ENCODE results near the gene FN3K. TPM values are rescaled to one million over a fixed set of nuclear protein-coding genes. Genes with fewer than 3 reads are reported as not detected.
"Not testable (repeated sequence)": the region's sequence is repeated elsewhere in the genome, so short reads cannot be mapped to it uniquely, and the experiment has no call there.

Gene FN3K
- total RNA-seq, 2 experiments from 2014 or later, result 1.7 to 1.9 TPM

DNA sequence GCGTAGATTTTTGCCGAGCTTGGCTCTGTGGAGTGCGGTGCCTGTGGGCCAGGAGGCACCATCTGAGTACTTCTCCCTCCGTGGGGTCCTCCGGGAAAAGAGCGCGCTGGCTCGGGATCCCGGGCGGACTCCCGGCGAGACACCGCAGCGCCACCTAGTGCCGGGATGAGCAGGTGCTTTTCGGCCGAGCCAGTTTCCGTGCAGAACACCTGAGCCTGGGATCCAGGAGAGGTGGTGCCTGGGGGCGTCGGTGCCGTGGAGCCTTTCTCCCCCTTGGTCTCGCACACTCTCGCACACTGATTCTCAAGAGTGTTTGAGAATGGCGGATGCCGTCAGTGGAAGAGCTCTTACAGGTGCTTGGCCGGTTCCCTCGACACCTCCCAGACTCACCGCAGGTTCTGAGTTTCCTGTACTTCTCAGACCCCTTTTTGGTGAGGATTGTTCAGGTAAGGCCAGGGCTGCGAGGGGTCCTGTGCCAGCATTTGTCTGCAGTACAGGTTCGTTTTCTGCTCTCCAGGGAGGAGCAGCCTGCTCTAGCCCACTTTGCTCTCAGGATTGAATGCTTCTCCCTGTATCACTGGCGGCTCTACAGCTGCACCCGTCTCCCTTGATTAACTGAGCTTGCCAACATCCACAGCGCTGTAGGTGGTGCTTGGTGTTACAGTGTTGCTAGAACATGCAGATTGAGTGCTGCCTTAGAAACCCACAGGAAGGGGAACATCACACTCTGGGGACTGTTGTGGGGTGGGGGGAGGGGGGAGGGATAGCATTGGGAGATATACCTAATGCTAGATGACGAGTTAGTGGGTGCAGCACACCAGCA, 39.8 kb downstream of the FN3K start:
- peaks cover 28% of the 10 kb centered on the region for H3K36me3 Mint-ChIP-seq (ENCODE audit: low read depth)
- peaks cover 32% of the 10 kb centered on the region for H3K4me1 Mint-ChIP-seq (ENCODE audit: low read depth)
- H3K27ac Mint-ChIP-seq, result peak overlapping the region; percentile 84
- POLR2A ChIA-PET, result no interaction called here
- peak; percentile 56 for DNase-seq
- peak; percentile 74 for ATAC-seq
- H3K27me3 Mint-ChIP-seq (ENCODE audit: low read depth), result no peaks in the 10 kb centered on the region
- peak overlapping the region; percentile 51 for H3K4me3 Mint-ChIP-seq
- CTCF ChIA-PET, result interaction anchor here (0.7 to 3.2 kb wide), 10 partner anchors 9 to 426 kb away, joined by 3 to 18 read pairs (median 4); no protein-coding TSS in a partner anchor
- no peaks in the 10 kb centered on the region for H3K9me3 Mint-ChIP-seq (ENCODE audit: insufficient read depth)

DNA sequence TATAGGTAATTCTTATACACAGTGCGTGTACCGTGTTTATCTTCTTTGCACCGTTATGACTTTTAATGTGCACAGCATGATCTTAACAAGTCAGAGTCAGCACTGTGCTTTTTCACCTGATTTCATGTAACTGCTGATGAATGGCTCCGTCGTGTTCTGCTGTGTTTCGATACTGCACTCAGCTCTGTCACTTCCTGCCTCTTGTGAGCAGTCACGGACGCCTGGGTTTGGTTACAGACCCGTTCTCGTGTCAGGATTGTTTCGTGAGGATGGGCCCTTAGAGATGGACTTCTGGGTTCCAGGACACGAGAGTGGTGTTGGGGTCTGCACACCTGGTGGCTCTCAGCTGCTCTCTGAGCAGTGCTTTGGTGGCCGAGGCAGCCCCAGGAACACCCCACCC, 41.0 kb downstream of the FN3K start:
- ATAC-seq, result peak; percentile 60
- Mint-ChIP-seq H3K27ac (peak overlapping the region; percentile 80), H3K9me3 (ENCODE audit: insufficient read depth) (no peaks in the 10 kb centered on the region), H3K27me3 (ENCODE audit: low read depth) (no peaks in the 10 kb centered on the region), H3K36me3 (ENCODE audit: low read depth) (peaks cover 24% of the 10 kb centered on the region), H3K4me3 (no peak overlapping the region), H3K4me1 (ENCODE audit: low read depth) (peaks cover 32% of the 10 kb centered on the region)
- POLR2A ChIA-PET, result no interaction called here
- CTCF ChIA-PET, result interaction anchor here (1.6 to 3.2 kb wide), 3 partner anchors 8 to 141 kb away, joined by 4 to 18 read pairs (median 5); no protein-coding TSS in a partner anchor
- DNase-seq, result peak; percentile 58

DNA sequence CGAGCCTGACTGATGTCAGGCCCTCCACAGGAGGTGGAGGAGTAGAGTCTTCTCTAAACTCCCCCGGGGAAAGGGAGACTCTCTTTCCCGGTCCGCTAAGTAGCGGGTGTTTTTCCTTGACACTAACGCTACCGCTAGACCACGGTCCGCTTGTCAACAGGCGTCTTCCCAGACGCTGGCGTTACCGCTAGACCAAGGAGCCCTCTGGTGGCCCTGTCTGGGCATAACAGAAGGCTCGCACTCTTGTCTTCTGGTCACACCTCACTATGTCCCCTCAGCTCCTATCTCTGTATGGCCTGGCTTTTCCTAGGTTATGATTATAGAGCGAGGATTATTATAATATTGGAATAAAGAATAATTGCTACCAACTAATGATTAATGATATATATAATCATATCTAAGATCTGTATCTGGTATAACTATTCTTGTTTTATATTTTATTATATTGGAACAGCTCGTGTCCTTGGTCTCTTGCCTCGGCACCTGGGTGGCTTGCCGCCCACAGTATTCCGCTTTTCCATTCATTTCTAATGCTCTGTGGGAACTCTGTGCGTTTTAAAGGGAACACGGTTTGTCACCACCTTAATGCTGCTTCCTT, 42.5 kb downstream of the FN3K start:
- H3K4me3 Mint-ChIP-seq; ATAC-seq; H3K9me3 Mint-ChIP-seq (ENCODE audit: insufficient read depth); DNase-seq; H3K27me3 Mint-ChIP-seq (ENCODE audit: low read depth); H3K27ac Mint-ChIP-seq; POLR2A ChIA-PET: not testable (repeated sequence)
- H3K4me1 Mint-ChIP-seq (ENCODE audit: low read depth), result peaks cover 41% of the 10 kb centered on the region
- CTCF ChIA-PET, result interaction anchor here (0.8 to 0.9 kb wide), 2 partner anchors 109 to 422 kb away, joined by 4 read pairs; no protein-coding TSS in a partner anchor
- peaks cover 16% of the 10 kb centered on the region for H3K36me3 Mint-ChIP-seq (ENCODE audit: low read depth)

DNA sequence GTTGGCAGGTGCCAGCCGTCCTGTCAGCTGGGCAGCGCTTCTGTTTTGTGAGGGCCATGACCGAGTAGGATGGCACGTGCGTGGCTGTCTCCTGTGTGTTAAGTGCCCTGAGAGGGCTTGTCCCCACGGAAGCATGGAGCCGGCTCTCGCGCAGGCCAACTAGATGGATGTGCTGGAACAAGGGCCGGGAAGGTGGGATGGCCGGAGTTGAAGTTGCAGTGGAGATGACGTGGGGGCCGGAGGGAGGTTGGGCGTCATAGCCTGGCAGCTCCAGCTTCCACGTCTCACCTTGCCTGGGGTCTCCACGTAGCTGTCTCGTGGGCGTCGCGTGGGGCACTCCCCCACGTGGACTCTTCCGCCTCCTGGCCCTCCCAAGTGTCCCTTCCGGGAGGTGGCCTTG, 44.1 kb downstream of the FN3K start:
- ATAC-seq (no peak), DNase-seq (no peak)
- Mint-ChIP-seq H3K9me3 (ENCODE audit: insufficient read depth) (no peaks in the 10 kb centered on the region), H3K4me1 (ENCODE audit: low read depth) (peaks cover 44% of the 10 kb centered on the region), H3K36me3 (ENCODE audit: low read depth) (peaks cover 13% of the 10 kb centered on the region), H3K27me3 (ENCODE audit: low read depth) (no peaks in the 10 kb centered on the region), H3K27ac (no peak overlapping the region), H3K4me3 (no peak overlapping the region)
- ChIA-PET CTCF (interaction anchor here (1.0 to 3.8 kb wide), 5 partner anchors 84 to 423 kb away, joined by 3 to 24 read pairs (median 5); no protein-coding TSS in a partner anchor), POLR2A (no interaction called here)

- Mint-ChIP-seq H3K36me3 (ENCODE audit: low read depth) (peaks cover 13% of the 10 kb centered on the region), H3K27me3 (ENCODE audit: low read depth) (no peaks in the 10 kb centered on the region), H3K9me3 (ENCODE audit: insufficient read depth) (no peaks in the 10 kb centered on the region), H3K27ac (no peak overlapping the region), H3K4me1 (ENCODE audit: low read depth) (peaks cover 37% of the 10 kb centered on the region), H3K4me3 (no peak overlapping the region)
- DNase-seq (no peak), ATAC-seq (no peak)
- CTCF ChIA-PET, result interaction anchor here (0.7 to 3.8 kb wide), 8 partner anchors 15 to 426 kb away, joined by 3 to 24 read pairs (median 4); no protein-coding TSS in a partner anchor
- POLR2A ChIA-PET, result no interaction called here
Observed at GRCh38 chr17:82780195-82780594, 44.8 kb downstream of the FN3K start.

DNA sequence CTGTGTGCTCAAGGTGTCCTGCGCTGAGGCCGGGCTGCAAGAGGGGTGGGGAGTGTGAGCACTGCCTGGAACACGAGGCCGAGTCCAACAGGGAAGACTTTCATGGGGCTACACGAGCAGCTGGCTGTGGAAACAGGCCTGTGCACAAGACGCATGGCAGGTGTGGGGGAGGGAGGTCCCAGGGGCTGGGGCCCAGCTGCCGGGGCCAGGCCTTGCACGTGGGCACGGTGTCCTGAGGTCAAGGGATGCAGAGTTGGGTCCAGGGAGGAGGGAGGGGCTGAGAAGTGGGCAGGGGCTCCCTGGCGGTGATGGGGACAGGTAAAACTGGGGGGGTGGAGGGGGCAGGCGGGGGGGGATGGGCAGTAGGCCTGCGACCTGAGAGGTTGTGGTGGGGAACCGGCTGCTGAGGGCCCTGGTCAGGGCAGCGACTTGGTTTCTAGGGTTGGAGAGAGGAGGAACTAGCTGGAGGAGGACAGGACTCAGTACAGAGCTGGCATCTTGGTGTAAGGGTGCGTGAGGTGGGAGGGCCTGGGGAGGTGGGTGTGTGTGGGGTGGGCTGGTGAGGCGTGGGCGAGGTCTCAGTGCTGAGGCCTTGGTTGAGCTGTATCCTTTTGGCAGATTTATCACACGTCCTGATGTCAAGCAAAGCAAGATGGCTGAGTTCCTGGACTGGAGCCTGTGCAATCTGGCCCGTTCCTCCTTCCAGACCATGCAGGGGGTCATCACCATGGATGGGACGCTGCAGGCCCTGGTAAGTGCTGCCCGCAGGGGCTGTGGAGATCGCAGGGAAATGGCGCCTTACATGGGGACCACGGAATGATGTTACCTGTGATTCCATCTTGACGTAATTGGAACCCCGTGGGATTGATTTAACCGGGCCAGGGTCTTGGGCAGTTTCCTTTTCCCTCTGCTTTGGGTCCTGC, 45.8 kb downstream of the FN3K start:
- Mint-ChIP-seq H3K4me3 (no peak overlapping the region), H3K9me3 (ENCODE audit: insufficient read depth) (no peaks in the 10 kb centered on the region), H3K4me1 (ENCODE audit: low read depth) (peaks cover 30% of the 10 kb centered on the region), H3K27ac (no peak overlapping the region), H3K36me3 (ENCODE audit: low read depth) (peaks cover 13% of the 10 kb centered on the region), H3K27me3 (ENCODE audit: low read depth) (no peaks in the 10 kb centered on the region)
- CTCF ChIA-PET, result interaction anchor here (0.7 to 3.8 kb wide), 34 partner anchors 10 to 425 kb away, joined by 3 to 25 read pairs (median 4); no protein-coding TSS in a partner anchor
- POLR2A ChIA-PET, result interaction anchor here (0.7 to 0.9 kb wide), 4 partner anchors 83 to 303 kb away, joined by 3 read pairs; no protein-coding TSS in a partner anchor
- DNase-seq, result no peak
- peak; percentile 31 for ATAC-seq

DNA sequence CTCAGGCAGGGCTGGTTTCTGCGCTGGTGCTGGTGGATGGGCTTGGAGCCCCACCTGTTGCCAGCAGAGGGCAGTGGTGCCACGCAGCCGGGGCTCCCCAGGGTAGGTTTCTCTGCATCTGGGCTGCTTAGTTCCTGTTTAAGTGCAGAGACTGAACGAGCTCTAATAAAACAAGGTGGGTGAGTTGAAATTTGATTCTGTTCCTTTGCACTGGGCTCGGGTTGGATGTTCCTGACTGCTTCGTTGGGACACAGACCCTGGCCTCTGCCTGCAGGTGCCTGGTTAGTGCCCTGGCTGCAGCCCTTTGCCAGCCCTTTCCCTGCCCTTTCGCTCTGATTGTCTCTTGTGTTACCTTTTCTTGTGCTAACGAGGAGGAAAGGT, 46.5 kb downstream of the FN3K start:
- Mint-ChIP-seq H3K4me3 (no peak overlapping the region), H3K36me3 (ENCODE audit: low read depth) (peaks cover 13% of the 10 kb centered on the region), H3K27ac (peak overlapping the region; percentile 48), H3K27me3 (ENCODE audit: low read depth) (no peaks in the 10 kb centered on the region), H3K9me3 (ENCODE audit: insufficient read depth) (no peaks in the 10 kb centered on the region), H3K4me1 (ENCODE audit: low read depth) (peaks cover 24% of the 10 kb centered on the region)
- POLR2A ChIA-PET, result interaction anchor here (0.7 to 0.8 kb wide), 3 partner anchors 287 to 302 kb away, joined by 3 read pairs; no protein-coding TSS in a partner anchor
- CTCF ChIA-PET, result interaction anchor here (0.5 to 3.8 kb wide), 40 partner anchors 10 to 424 kb away, joined by 3 to 25 read pairs (median 4); no protein-coding TSS in a partner anchor
- ATAC-seq (peak; percentile 100), DNase-seq (peak; percentile 90)

- H3K27me3 Mint-ChIP-seq (ENCODE audit: low read depth), result no peaks in the 10 kb centered on the region
- DNase-seq (no peak), ATAC-seq (no peak)
- ChIA-PET POLR2A (no interaction called here), CTCF (interaction anchor here (0.9 to 3.5 kb wide), 7 partner anchors 20 to 423 kb away, joined by 3 to 25 read pairs (median 6); no protein-coding TSS in a partner anchor)
- H3K4me1 Mint-ChIP-seq (ENCODE audit: low read depth), result peaks cover 19% of the 10 kb centered on the region
- H3K4me3 Mint-ChIP-seq, result no peak overlapping the region
- H3K9me3 Mint-ChIP-seq (ENCODE audit: insufficient read depth), result no peaks in the 10 kb centered on the region
- no peak overlapping the region for H3K27ac Mint-ChIP-seq
- H3K36me3 Mint-ChIP-seq (ENCODE audit: low read depth), result peaks cover 7% of the 10 kb centered on the region
Observed at GRCh38 chr17:82782657-82783207, 47.3 kb downstream of the FN3K start.

DNA sequence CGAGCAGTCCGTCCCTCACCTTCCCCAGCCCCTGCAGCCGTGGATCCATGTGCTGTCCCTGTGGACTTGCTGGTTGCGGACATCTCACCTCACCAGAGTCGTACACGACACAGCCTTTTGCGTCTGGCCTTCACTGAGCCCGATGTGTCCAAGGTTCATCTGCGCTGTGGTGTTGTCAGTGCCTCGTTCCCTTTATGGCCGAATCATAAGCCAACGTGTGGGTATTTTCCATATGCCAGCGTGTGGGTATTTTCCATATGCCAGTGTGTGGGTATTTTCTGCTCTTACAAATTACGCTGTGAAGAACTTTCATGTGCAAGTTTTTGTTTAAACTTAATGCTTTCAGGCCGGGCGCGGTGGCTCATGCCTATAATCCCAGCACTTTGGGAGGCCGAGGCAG, 48.1 kb downstream of the FN3K start:
- ChIA-PET CTCF (no interaction called here), POLR2A (no interaction called here)
- Mint-ChIP-seq H3K4me3 (no peak overlapping the region), H3K36me3 (ENCODE audit: low read depth) (peaks cover 7% of the 10 kb centered on the region), H3K4me1 (ENCODE audit: low read depth) (peaks cover 19% of the 10 kb centered on the region), H3K27me3 (ENCODE audit: low read depth) (no peaks in the 10 kb centered on the region), H3K27ac (no peak overlapping the region), H3K9me3 (ENCODE audit: insufficient read depth) (no peaks in the 10 kb centered on the region)
- DNase-seq, result no peak
- no peak for ATAC-seq

DNA sequence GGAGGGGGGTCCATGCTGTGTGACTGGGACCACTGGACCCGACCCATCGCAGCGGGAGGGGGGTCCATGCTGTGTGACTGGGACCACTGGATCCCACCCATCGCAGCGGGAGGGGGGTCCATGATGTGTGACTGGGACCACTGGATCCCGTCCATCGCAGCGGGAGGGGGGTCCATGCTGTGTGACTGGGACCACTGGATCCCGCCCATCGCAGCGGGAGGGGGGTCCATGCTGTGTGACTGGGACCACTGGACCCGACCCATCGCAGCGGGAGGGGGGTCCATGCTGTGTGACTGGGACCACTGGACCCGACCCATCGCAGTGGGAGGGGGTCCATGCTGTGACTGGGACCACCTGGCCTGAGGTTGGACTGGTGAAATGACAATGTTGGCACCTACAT, 50.2 kb downstream of the FN3K start:
- POLR2A ChIA-PET; H3K27me3 Mint-ChIP-seq (ENCODE audit: low read depth); H3K4me3 Mint-ChIP-seq; H3K36me3 Mint-ChIP-seq (ENCODE audit: low read depth); H3K9me3 Mint-ChIP-seq (ENCODE audit: insufficient read depth); ATAC-seq; H3K27ac Mint-ChIP-seq; CTCF ChIA-PET; DNase-seq: not testable (repeated sequence)
- peaks cover 19% of the 10 kb centered on the region for H3K4me1 Mint-ChIP-seq (ENCODE audit: low read depth)

GRCh38 chr17:82786427-82786826, 51.0 kb downstream of the FN3K start:
- no peaks in the 10 kb centered on the region for H3K27me3 Mint-ChIP-seq (ENCODE audit: low read depth)
- no peak overlapping the region for H3K27ac Mint-ChIP-seq
- peaks cover 19% of the 10 kb centered on the region for H3K4me1 Mint-ChIP-seq (ENCODE audit: low read depth)
- no peak for ATAC-seq
- ChIA-PET CTCF (no interaction called here), POLR2A (no interaction called here)
- H3K4me3 Mint-ChIP-seq, result no peak overlapping the region
- peaks cover 7% of the 10 kb centered on the region for H3K36me3 Mint-ChIP-seq (ENCODE audit: low read depth)
- H3K9me3 Mint-ChIP-seq (ENCODE audit: insufficient read depth), result no peaks in the 10 kb centered on the region
- no peak for DNase-seq
